HG02885 (cell line): Measurements from ENCODE around the gene AMPD3.

Experiments used
- ATAC-seq: cut with Tn5 transposase; IDR thresholded peaks from one replicate; pipeline ENCODE4 v1.9.1; 2021; ENCODE audit warnings: mild to moderate bottlenecking; ENCODE audit not compliant: unreplicated experiment, poor library complexity

Gene AMPD3

GRCh38 chr11:10459029-10459970 lies 4.2 kb downstream of the AMPD3 start:
- ATAC-seq: peak; percentile 47

- no peak for ATAC-seq
Measured at GRCh38 chr11:10460611-10461275, 5.7 kb downstream of the AMPD3 start.

GRCh38 chr11:10461276-10461790 lies 6.3 kb downstream of the AMPD3 start:
- no peak for ATAC-seq

GRCh38 chr11:10462746-10463300 lies 7.8 kb downstream of the AMPD3 start:
- ATAC-seq: no peak

GRCh38 chr11:10473371-10473770 lies 18.3 kb downstream of the AMPD3 start:
- ATAC-seq: no peak

GRCh38 chr11:10474551-10474950 lies 19.5 kb downstream of the AMPD3 start:
- ATAC-seq: no peak

- ATAC-seq: no peak
Measured at GRCh38 chr11:10476342-10476741, 21.3 kb downstream of the AMPD3 start.

GRCh38 chr11:10476927-10477689 lies 22.0 kb downstream of the AMPD3 start:
- ATAC-seq: no peak

- ATAC-seq: no peak
Measured at GRCh38 chr11:10477690-10478046, 22.6 kb downstream of the AMPD3 start.

GRCh38 chr11:10478066-10478465 lies 23.0 kb downstream of the AMPD3 start:
- ATAC-seq: no peak

- no peak for ATAC-seq
Measured at GRCh38 chr11:10478574-10479550, 23.8 kb downstream of the AMPD3 start.

- no peak for ATAC-seq
Measured at GRCh38 chr11:10480026-10480425, 25.0 kb downstream of the AMPD3 start.

- no peak for ATAC-seq
Measured at GRCh38 chr11:10480760-10481159, 25.7 kb downstream of the AMPD3 start.

- no peak for ATAC-seq
Measured at GRCh38 chr11:10481560-10482349, 26.7 kb downstream of the AMPD3 start.

- ATAC-seq: no peak
Measured at GRCh38 chr11:10483174-10483573, 28.1 kb downstream of the AMPD3 start.

GRCh38 chr11:10483584-10483983 lies 28.5 kb downstream of the AMPD3 start:
- ATAC-seq: no peak

- ATAC-seq: no peak
Measured at GRCh38 chr11:10484461-10485180, 29.6 kb downstream of the AMPD3 start.

GRCh38 chr11:10485646-10486045 lies 30.6 kb downstream of the AMPD3 start:
- no peak for ATAC-seq
